HL-60 (cell line): ENCODE data around the gene ERAS.

Experiments
- DNase-seq, 2 experiments: peaks; one replicate each; pipeline ENCODE4 v3.0.0-alpha.2; 2010 to 2020; ENCODE audit warnings: low read depth in 1 of 2, low spot score in 1 of 2
- H3K27ac ChIP-seq: fragments of 250-450 bp; sonication (Bioruptor Pico); replicated peaks from 2 replicates; pipeline ENCODE4 v1.5.1; 2020; ENCODE audit warnings: mild to moderate bottlenecking, moderate library complexity
- H3K27me3 ChIP-seq: fragments of 250-450 bp; sonication (Bioruptor Pico); 2 replicates; pipeline ENCODE4 v1.5.1; 2021; ENCODE audit warnings: mild to moderate bottlenecking, moderate library complexity; ENCODE audit not compliant: insufficient read depth, poor library complexity, severe bottlenecking
- H3K4me3 ChIP-seq: replicated peaks from 2 replicates; pipeline ENCODE4 v1.5.1; 2011; ENCODE audit warnings: mild to moderate bottlenecking, control low read depth, low read length; ENCODE audit not compliant: insufficient read depth
- GABPA ChIP-seq: IDR thresholded peaks from 2 replicates; pipeline ENCODE4 v1.6.1; 2012; ENCODE audit warnings: low read depth
- POLR2AphosphoS5 ChIP-seq: IDR thresholded peaks from 2 replicates; pipeline ENCODE4 v1.6.1; 2012; ENCODE audit warnings: low read depth
- REST ChIP-seq: IDR thresholded peaks from 2 replicates; pipeline ENCODE4 v1.6.1; 2012; ENCODE audit warnings: low read depth; ENCODE audit not compliant: insufficient replicate concordance
- SPI1 ChIP-seq: IDR thresholded peaks from 2 replicates; pipeline ENCODE4 v1.6.1; 2012; ENCODE audit warnings: low read depth, mild to moderate bottlenecking, borderline replicate concordance
- TF ChIP-seq, protein P1 (sequence below): IDR thresholded peaks from one replicate; pipeline ENCODE4 v1.5.1; 2011; ENCODE audit warnings: low read length, control low read depth, inconsistent platforms; ENCODE audit not compliant: insufficient read depth

The ERAS gene

GRCh38 chrX:48824066-48824465 is 2.2 kb upstream of the ERAS start:
- DNase-seq: no peak
- H3K27me3 ChIP-seq: peaks cover 3% of the 10 kb centered on the region

DNA sequence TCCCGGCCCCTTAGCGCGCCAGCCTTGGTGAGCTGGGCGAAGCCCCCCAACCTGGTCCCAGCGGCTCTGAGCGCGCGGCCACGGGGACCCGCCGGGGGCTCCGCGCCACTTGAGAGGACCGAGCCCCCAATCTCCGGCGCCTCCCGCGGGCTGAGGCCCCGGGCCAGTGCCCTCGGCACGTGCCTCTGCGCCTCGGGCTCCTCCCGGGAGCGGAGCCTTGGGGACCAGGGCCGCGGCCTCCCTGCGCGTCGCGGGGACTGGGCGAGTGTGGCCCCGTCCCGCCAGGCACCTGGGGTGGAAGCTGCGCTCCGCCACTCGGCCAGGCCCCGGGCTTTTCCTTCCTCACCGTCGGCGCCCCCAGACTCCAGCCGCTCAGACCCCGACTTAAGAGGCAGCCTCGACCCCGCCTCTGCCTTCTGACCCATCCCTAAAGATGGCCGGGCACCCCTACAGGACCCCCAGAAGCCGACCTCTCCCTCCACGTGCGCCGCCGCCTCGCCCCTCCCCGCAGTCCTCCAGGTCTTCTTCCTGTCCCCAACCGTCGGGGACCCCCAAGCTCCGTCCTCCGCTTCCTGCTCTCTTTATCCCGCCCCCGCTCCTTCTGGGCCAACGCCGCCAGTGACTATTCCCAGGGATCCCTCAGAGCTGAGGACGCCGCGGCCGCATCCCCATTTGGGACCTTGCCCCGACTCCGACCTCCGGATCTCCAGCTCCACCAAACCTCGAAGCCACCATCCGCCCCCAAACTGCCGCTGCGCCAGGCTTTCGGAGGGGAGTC is 752 bp downstream of the ERAS start:
- no peak overlapping the region for H3K4me3 ChIP-seq
- DNase-seq: no peak

More at GRCh38 chrX:48824066-48824465, 2.2 kb upstream of the ERAS start:
- H3K4me3 ChIP-seq: no peak overlapping the region
- TF ChIP-seq, protein P1, sequence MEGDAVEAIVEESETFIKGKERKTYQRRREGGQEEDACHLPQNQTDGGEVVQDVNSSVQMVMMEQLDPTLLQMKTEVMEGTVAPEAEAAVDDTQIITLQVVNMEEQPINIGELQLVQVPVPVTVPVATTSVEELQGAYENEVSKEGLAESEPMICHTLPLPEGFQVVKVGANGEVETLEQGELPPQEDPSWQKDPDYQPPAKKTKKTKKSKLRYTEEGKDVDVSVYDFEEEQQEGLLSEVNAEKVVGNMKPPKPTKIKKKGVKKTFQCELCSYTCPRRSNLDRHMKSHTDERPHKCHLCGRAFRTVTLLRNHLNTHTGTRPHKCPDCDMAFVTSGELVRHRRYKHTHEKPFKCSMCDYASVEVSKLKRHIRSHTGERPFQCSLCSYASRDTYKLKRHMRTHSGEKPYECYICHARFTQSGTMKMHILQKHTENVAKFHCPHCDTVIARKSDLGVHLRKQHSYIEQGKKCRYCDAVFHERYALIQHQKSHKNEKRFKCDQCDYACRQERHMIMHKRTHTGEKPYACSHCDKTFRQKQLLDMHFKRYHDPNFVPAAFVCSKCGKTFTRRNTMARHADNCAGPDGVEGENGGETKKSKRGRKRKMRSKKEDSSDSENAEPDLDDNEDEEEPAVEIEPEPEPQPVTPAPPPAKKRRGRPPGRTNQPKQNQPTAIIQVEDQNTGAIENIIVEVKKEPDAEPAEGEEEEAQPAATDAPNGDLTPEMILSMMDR: no peak
- TF ChIP-seq GABPA (no peak), POLR2AphosphoS5 (no peak), REST (no peak), SPI1 (no peak)
- H3K27ac ChIP-seq: no peak overlapping the region

DNA sequence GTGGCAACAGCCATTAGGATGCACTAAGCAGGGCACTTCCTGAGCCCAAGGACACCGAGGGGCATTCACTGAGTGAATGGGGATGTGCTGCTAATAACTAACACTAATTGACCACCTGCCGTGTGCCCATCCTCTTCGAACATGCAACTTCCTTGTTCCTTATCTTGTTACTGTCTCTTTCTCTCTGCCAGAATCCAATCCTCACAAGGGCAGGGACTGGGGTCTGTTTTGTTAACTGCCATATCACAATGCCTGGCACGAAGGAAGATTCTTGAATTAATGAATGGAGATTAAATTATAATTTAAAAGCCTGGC is 1.3 kb downstream of the ERAS start:
- Histone ChIP-seq H3K4me3 (no peak overlapping the region), H3K27ac (no peak overlapping the region), H3K27me3 (peaks cover 3% of the 10 kb centered on the region)
- no peak for TF ChIP-seq POLR2AphosphoS5
- DNase-seq: no peak

More for the DNA sequence above, 752 bp downstream of the ERAS start:
- Histone ChIP-seq H3K27me3 (peaks cover 3% of the 10 kb centered on the region), H3K27ac (no peak overlapping the region)
- TF ChIP-seq SPI1: no peak
- no peak for TF ChIP-seq POLR2AphosphoS5
- TF ChIP-seq, protein P1: no peak

GRCh38 chrX:48829016-48829735 is 2.9 kb downstream of the ERAS start:
- Histone ChIP-seq H3K27ac (no peak overlapping the region), H3K4me3 (no peak overlapping the region), H3K27me3 (peaks cover 4% of the 10 kb centered on the region)
- DNase-seq: no peak
- TF ChIP-seq REST: no peak
